HepG2 (cell line): ENCODE measurements around the gene GABRG3. TPM values are rescaled to one million over a fixed set of nuclear protein-coding genes. Genes with fewer than 3 reads are reported as not detected.

Source experiments
- ATAC-seq: fragments of 200-7000 bp; cut with Tn5 transposase; 3 replicates; pipeline ENCODE4 v1.9.1; 2020; ENCODE audit warnings: mild to moderate bottlenecking, moderate library complexity
- BruUV-seq: library from RNA; stranded (reverse); fragments of 400-500 nt; replicated peaks from 2 replicates; lab custom pipeline; 2021; lab: Mats Ljungman, UMichigan
- CTCF ChIA-PET: fragments of 300-600 bp; formaldehyde crosslinking; extraction: SDS; loops from one replicate; lab custom pipeline; 2021; ENCODE audit warnings: low total read pairs, inconsistent platforms, low intra/inter-chr PET ratio; lab: Yijun Ruan, JAX
- POLR2A ChIA-PET: fragments of 350-600 bp; sonication (Branson Sonifier 250); formaldehyde crosslinking; loops from one replicate; lab custom pipeline; 2020; ENCODE audit warnings: antibody characterized with exemption, inconsistent platforms; lab: Yijun Ruan, JAX
- DNase-seq: peaks from one replicate; pipeline ENCODE4 v3.0.0-alpha.2; 2015; ENCODE audit warnings: low spot score
- FAIRE-seq: peaks from 3 replicates; lab custom pipeline; 2011; peaks lifted over from hg19 to GRCh38; lab: Jason Lieb, UNC
- H2AFZ ChIP-seq: one replicate; pipeline ENCODE4 v1.6.1; 2011; ENCODE audit warnings: low read length, inconsistent platforms
- H3K27ac ChIP-seq: fragments of 300-600 bp; 3 replicates; pipeline ENCODE4 v1.8.0; 2011; ENCODE audit warnings: mixed run types, mild to moderate bottlenecking, mixed read lengths, low read length, inconsistent platforms; ENCODE audit not compliant: insufficient read depth; ENCODE audit errors: extremely low read length
- H3K27me3 ChIP-seq, 2 experiments: fragments of 200-600 bp in 1 of 2; 2 replicates in 1 of 2; 3 replicates in 1 of 2; pipeline versions ENCODE4 v1.6.0 to v1.8.0; 2011; ENCODE audit warnings: low read length in 2 of 2, mild to moderate bottlenecking in 2 of 2, moderate library complexity in 2 of 2, inconsistent platforms in 1 of 2; ENCODE audit not compliant: insufficient read depth in 2 of 2, control insufficient read depth in 1 of 2
- H3K36me3 ChIP-seq, 2 experiments: fragments of 200-600 bp in 1 of 2; replicated peaks in 1 of 2; 2 replicates in 1 of 2; 3 replicates in 1 of 2; pipeline versions ENCODE4 v1.5.1 to v1.8.0; 2011; ENCODE audit warnings: low read length in 2 of 2, inconsistent platforms in 1 of 2; ENCODE audit not compliant: insufficient read depth in 2 of 2, control insufficient read depth in 1 of 2
- H3K4me1 ChIP-seq: 2 replicates; pipeline ENCODE4 v1.5.1; 2012; ENCODE audit warnings: low read length, inconsistent platforms; ENCODE audit not compliant: insufficient read depth
- H3K4me2 ChIP-seq: 2 replicates; pipeline ENCODE4 v1.6.0; 2011; ENCODE audit warnings: low read depth, low read length, inconsistent platforms
- H3K4me3 ChIP-seq, 3 experiments: fragments of 200-600 bp in 1 of 3; sonication (generic), shearing (Covaris generic) in 1 of 3; replicated peaks in 1 of 3; 2 replicates each; pipeline ENCODE4 v1.5.1; 2011 to 2016; ENCODE audit warnings: low read length in 3 of 3, inconsistent platforms in 2 of 3, low read depth in 2 of 3, mild to moderate bottlenecking in 2 of 3, control low read depth in 1 of 3, mixed read lengths in 1 of 3; ENCODE audit not compliant: insufficient read depth in 1 of 3
- H3K79me2 ChIP-seq: one replicate; pipeline ENCODE4 v1.6.1; 2011; ENCODE audit warnings: low read length, inconsistent platforms; ENCODE audit not compliant: insufficient read depth
- H3K9ac ChIP-seq: 2 replicates; pipeline ENCODE4 v1.6.0; 2011; ENCODE audit warnings: mild to moderate bottlenecking, low read depth, low read length, inconsistent platforms; ENCODE audit not compliant: insufficient read depth
- H3K9me3 ChIP-seq: 2 replicates; pipeline ENCODE4 v1.5.1; 2012; ENCODE audit warnings: mild to moderate bottlenecking, low read length
- H4K20me1 ChIP-seq: 2 replicates; pipeline ENCODE4 v1.6.0; 2011; ENCODE audit warnings: inconsistent platforms, mild to moderate bottlenecking, low read length, moderate library complexity; ENCODE audit not compliant: insufficient read depth
- AHR ChIP-seq: IDR thresholded peaks from 2 replicates; pipeline ENCODE4 v1.6.1; 2018; ENCODE audit warnings: missing genetic modification reagents, missing compliant biosample characterization
- CEBPB ChIP-seq: IDR thresholded peaks from 2 replicates; pipeline ENCODE4 v1.6.1; 2011; ENCODE audit warnings: low read depth, low read length, improper control_type of control experiment, borderline replicate concordance
- DPF2 ChIP-seq: sonication (generic); formaldehyde crosslinking; IDR thresholded peaks from 2 replicates; pipeline ENCODE4 v1.4.0; 2020; ENCODE audit warnings: mild to moderate bottlenecking, low read depth, missing genetic modification reagents, borderline replicate concordance
- MLXIP ChIP-seq: sonication (generic); formaldehyde crosslinking; IDR thresholded peaks from 2 replicates; pipeline ENCODE4 v1.9.0; 2021; ENCODE audit warnings: missing genetic modification reagents, borderline replicate concordance
- PRDM15 ChIP-seq: sonication (generic); formaldehyde crosslinking; IDR thresholded peaks from 2 replicates; pipeline ENCODE4 v1.4.0; 2020; ENCODE audit warnings: missing genetic modification reagents
- PREB ChIP-seq: sonication (generic); formaldehyde crosslinking; IDR thresholded peaks from 2 replicates; pipeline ENCODE4 v1.4.0; 2020; ENCODE audit warnings: missing genetic modification reagents
- RBFOX2 ChIP-seq: fragments of 200-400 bp; formaldehyde crosslinking; IDR thresholded peaks from 2 replicates; pipeline ENCODE4 v1.6.1; 2017; ENCODE audit warnings: low read depth, mild to moderate bottlenecking, low read length
- RXRA ChIP-seq: sonication (generic); formaldehyde crosslinking; IDR thresholded peaks from 2 replicates; pipeline ENCODE4 v1.5.1; 2020; ENCODE audit warnings: missing genetic modification reagents
- TFDP1 ChIP-seq: IDR thresholded peaks from 2 replicates; pipeline ENCODE4 v1.6.1; 2016; ENCODE audit warnings: missing compliant biosample characterization, missing genetic modification reagents, borderline replicate concordance
- ZBTB42 ChIP-seq: sonication (generic); formaldehyde crosslinking; IDR thresholded peaks from 2 replicates; pipeline ENCODE4 v1.5.0; 2020; ENCODE audit warnings: mild to moderate bottlenecking, missing genetic modification reagents
- ZNF230 ChIP-seq: sonication (generic); formaldehyde crosslinking; IDR thresholded peaks from 2 replicates; pipeline ENCODE4 v1.4.0; 2020; ENCODE audit warnings: mild to moderate bottlenecking, missing genetic modification reagents
- ZNF296 ChIP-seq: sonication (generic); formaldehyde crosslinking; conservative IDR thresholded peaks from 2 replicates; pipeline ENCODE4 v1.5.0; 2020; ENCODE audit warnings: mild to moderate bottlenecking, missing genetic modification reagents
- ZNF430 ChIP-seq: sonication (generic); formaldehyde crosslinking; IDR thresholded peaks from 2 replicates; pipeline ENCODE4 v1.9.0; 2021; ENCODE audit warnings: mild to moderate bottlenecking, missing genetic modification reagents
- ZNF441 ChIP-seq: sonication (generic); formaldehyde crosslinking; IDR thresholded peaks from 2 replicates; pipeline ENCODE4 v1.7.0; 2021; ENCODE audit warnings: missing genetic modification reagents, borderline replicate concordance
- ZNF543 ChIP-seq: sonication (generic); formaldehyde crosslinking; IDR thresholded peaks from 2 replicates; pipeline ENCODE4 v1.4.0; 2020; ENCODE audit warnings: mild to moderate bottlenecking, missing genetic modification reagents
- WGBS: methylation state at CpG from one replicate; pipeline ENCODE4 v1.1.6; 2017; ENCODE audit warnings: low lambda C conversion rate; 5-methylcytosine and 5-hydroxymethylcytosine counted together
- in situ Hi-C: cut with HindIII; loops from 2 replicates; pipeline ENCODE4 v1.10.0; 2017; ENCODE audit warnings: low pct_unique_long_range_greater_than_20kb; ENCODE audit not compliant: extremely low pct_ligation_motif_present
- intact Hi-C: fragments of 100-400 bp; cut with micrococcal nuclease; formaldehyde crosslinking; loops from one replicate; pipeline ENCODE4 v1.10.0; 2022; ENCODE audit not compliant: unreplicated experiment
- polyA plus RNA-seq, 8 experiments: library from polyadenylated mRNA; depleted of rRNA in 3 of 8; stranded (reverse) in 7 of 8; unstranded in 1 of 8; fragments of >200 nt; fragmentation: Illumina TruSeq in 4 of 8; extraction: Trizol in 4 of 8; gene quantifications; 2 replicates each; pipeline versions ENCODE4 v1.2.1 to v1.2.3, GENCODE V29; 2011 to 2016; ENCODE audit warnings: low read depth in 4 of 8, missing spikeins in 1 of 8, mixed read lengths in 1 of 8; ENCODE audit not compliant: insufficient read depth in 1 of 8
- total RNA-seq, 5 experiments: library from RNA; depleted of rRNA; stranded (reverse); fragments of >200 nt; fragmentation: Illumina TruSeq; extraction: Trizol; gene quantifications; 2 replicates each; pipeline ENCODE4 v1.2.3, GENCODE V29; 2016; ENCODE audit warnings: low read depth in 1 of 5

Gene GABRG3
- total and polyA plus RNA-seq, 2 of the 13 experiments (the other 11 are each of a cell fraction or from before 2014, with no cell fraction given) = not detected

GRCh38 chr15:27135151-27135550 is 164.2 kb downstream of the GABRG3 start:
- DNase-seq (no peak), ATAC-seq (no peak), FAIRE-seq (no peak)
- no TSS peak for BruUV-seq
- POLR2A ChIA-PET = no interaction called here
- Histone ChIP-seq H3K4me2 (no peak overlapping the region), H3K27me3 (no peaks in the 10 kb centered on the region), H3K4me1 (no peaks in the 10 kb centered on the region), H4K20me1 (no peaks in the 10 kb centered on the region), H2AFZ (no peak overlapping the region), H3K79me2 (no peaks in the 10 kb centered on the region), H3K27ac (no peak overlapping the region), H3K9ac (no peak overlapping the region), H3K9me3 (peaks cover 66% of the 10 kb centered on the region), H3K4me3 (no peak overlapping the region), H3K36me3 (no peaks in the 10 kb centered on the region)
- intact Hi-C loops (no loop called here), in situ Hi-C loops (no loop called here)
- TF ChIP-seq AHR (CRISPR knock-in tag) = no peak
- no peak for TF ChIP-seq ZNF441 (CRISPR knock-in tag)
- no peak for TF ChIP-seq ZNF296
- no peak for TF ChIP-seq TFDP1 (CRISPR knock-in tag)
- no peak for TF ChIP-seq PREB
- no peak for TF ChIP-seq RXRA (CRISPR knock-in tag)
- TF ChIP-seq DPF2 (CRISPR knock-in tag) = no peak
- no peak for TF ChIP-seq ZNF230 (CRISPR knock-in tag)
- TF ChIP-seq MLXIP (CRISPR knock-in tag) = no peak
- TF ChIP-seq ZNF430 (CRISPR knock-in tag) = no peak
- no peak for TF ChIP-seq CEBPB
- TF ChIP-seq ZBTB42 (CRISPR knock-in tag) = no peak
- TF ChIP-seq RBFOX2 = no peak
- no peak for TF ChIP-seq PRDM15
- no peak for TF ChIP-seq ZNF543 (CRISPR knock-in tag)
- CTCF ChIA-PET = no interaction called here
- 0% methylated on average over 1 of the region's 1 CpG for WGBS
